K562 (cell line): ENCODE measurements around the gene GOSR1. TPM values are rescaled to one million over a fixed set of nuclear protein-coding genes. Genes with fewer than 3 reads are reported as not detected.
A peak's percentile ranks its signal among the peaks of the same experiment; 100 is the strongest.

Experiments used
- ATF7 ChIP-seq: fragments of 450-650 bp; IDR thresholded peaks from 2 replicates; pipeline ENCODE4 v1.7.1; 2014; ENCODE audit warnings: mild to moderate bottlenecking, moderate library complexity
- BRF1 ChIP-seq: IDR thresholded peaks from 3 replicates; pipeline ENCODE4 v1.6.1; 2011; ENCODE audit warnings: borderline replicate concordance, mild to moderate bottlenecking; ENCODE audit not compliant: insufficient read length; ENCODE audit errors: extremely low read depth
- EP300 ChIP-seq: IDR thresholded peaks from 2 replicates; pipeline ENCODE4 v1.6.1; 2012; ENCODE audit warnings: low read length, improper control_type of control experiment
- ESRRB ChIP-seq: fragments of 250-450 bp; sonication (Bioruptor Pico); IDR thresholded peaks from 2 replicates; pipeline ENCODE4 v1.5.0; 2020; ENCODE audit warnings: mild to moderate bottlenecking, moderate library complexity, borderline replicate concordance
- FOSL1 ChIP-seq: fragments of 200-800 bp; sonication (Bioruptor generic); conservative IDR thresholded peaks from 2 replicates; pipeline ENCODE4 v1.6.1; 2016; ENCODE audit warnings: missing genetic modification characterization, missing compliant biosample characterization
- MEIS2 ChIP-seq: fragments of 450-650 bp; IDR thresholded peaks from 2 replicates; pipeline ENCODE4 v1.6.1; 2014; ENCODE audit warnings: mild to moderate bottlenecking; ENCODE audit not compliant: partially characterized antibody
- NR2C1 ChIP-seq, 2 experiments: fragments of 450-650 bp; IDR thresholded peaks; 2 replicates each; pipeline ENCODE4 v1.6.1; 2017; ENCODE audit warnings: mild to moderate bottlenecking in 2 of 2, antibody characterized with exemption in 1 of 2, inconsistent platforms in 1 of 2, missing compliant biosample characterization in 1 of 2, missing genetic modification characterization in 1 of 2
- SAFB2 ChIP-seq: fragments of 200-400 bp; formaldehyde crosslinking; IDR thresholded peaks from 2 replicates; pipeline ENCODE4 v1.6.1; 2018; ENCODE audit warnings: borderline replicate concordance, low read length, low read depth, moderate library complexity; ENCODE audit not compliant: severe bottlenecking
- TCF3 ChIP-seq: sonication (generic); formaldehyde crosslinking; IDR thresholded peaks from 2 replicates; pipeline ENCODE4 v1.4.0; 2020; ENCODE audit warnings: mild to moderate bottlenecking, missing genetic modification reagents
- ZBTB17 ChIP-seq: fragments of 450-650 bp; formaldehyde crosslinking; IDR thresholded peaks from 2 replicates; pipeline ENCODE4 v1.4.0; 2020; ENCODE audit warnings: mild to moderate bottlenecking
- ZNF12 ChIP-seq: sonication (generic); formaldehyde crosslinking; IDR thresholded peaks from 2 replicates; pipeline ENCODE4 v1.4.0; 2020; ENCODE audit warnings: mild to moderate bottlenecking, missing genetic modification reagents
- ZNF165 ChIP-seq: fragments of 250-450 bp; sonication (Bioruptor Pico); IDR thresholded peaks from 2 replicates; pipeline ENCODE4 v1.4.0; 2020; ENCODE audit warnings: borderline replicate concordance
- ZNF592 ChIP-seq: fragments of 450-650 bp; IDR thresholded peaks from 2 replicates; pipeline ENCODE4 v1.6.1; 2017; ENCODE audit warnings: antibody characterized with exemption, mild to moderate bottlenecking
- polyA plus RNA-seq, 8 experiments: library from polyadenylated mRNA; depleted of rRNA in 4 of 8; stranded (reverse) in 5 of 8; unstranded in 3 of 8; fragments of >200 nt; fragmentation: Nextera tagmentation in 2 of 8; fragmentation: Illumina TruSeq in 1 of 8; extraction: Ambion mirVana in 2 of 8; extraction: Trizol in 1 of 8; gene quantifications; 2 replicates each; pipeline versions ENCODE4 v1.2.1 to v1.2.3, GENCODE V29; 2011 to 2014; ENCODE audit warnings: inconsistent platforms in 1 of 8, missing spikeins in 1 of 8
- total RNA-seq, 7 experiments: library from RNA; depleted of rRNA in 6 of 7; stranded (reverse); fragments of >200 nt in 6 of 7; fragmentation: Illumina TruSeq in 2 of 7; extraction: Trizol in 2 of 7; gene quantifications; 2 replicates each; pipeline versions ENCODE4 v1.2.1 to v1.2.3, GENCODE V29; 2011 to 2021; ENCODE audit warnings: low replicate concordance in 1 of 7
- TF ChIP-seq, protein P1 (sequence below): sonication (generic); formaldehyde crosslinking; IDR thresholded peaks from 2 replicates; pipeline ENCODE4 v1.8.1; 2023; ENCODE audit warnings: mild to moderate bottlenecking, missing genetic modification reagents
- TF ChIP-seq, protein P2 (sequence below): sonication (generic); formaldehyde crosslinking; IDR thresholded peaks from 2 replicates; pipeline ENCODE4 v1.8.0; 2023; ENCODE audit warnings: mild to moderate bottlenecking, missing genetic modification reagents
- TF ChIP-seq, protein P3 (sequence below), 3 experiments: IDR thresholded peaks in 2 of 3; conservative IDR thresholded peaks in 1 of 3; 2 replicates each; pipeline ENCODE4 v1.5.1; 2011 to 2012; ENCODE audit warnings: low read length in 3 of 3, mild to moderate bottlenecking in 3 of 3, control low read depth in 2 of 3, improper control_type of control experiment in 1 of 3, inconsistent platforms in 1 of 3, low read depth in 1 of 3, mixed read lengths in 1 of 3, moderate library complexity in 1 of 3; ENCODE audit not compliant: insufficient read depth in 2 of 3

GOSR1 gene
- total and polyA plus RNA-seq, 9 of the 15 experiments (the other 6 are each of a cell fraction or from before 2014, with no cell fraction given): 17.6 to 95.5 (median 33.3) TPM

GRCh38 chr17:30545024-30545423 is 67.8 kb downstream of the GOSR1 start (continued):
- TF ChIP-seq ZNF592 (no peak), SAFB2 (no peak), FOSL1 (tag) (peak; percentile 67), ATF7 (no peak), ZBTB17 (CRISPR knock-in tag) (no peak), BRF1 (no peak), ESRRB (CRISPR knock-in tag) (no peak), NR2C1 (IDR thresholded peaks at IDR 0.05) (no peak), NR2C1 (tag; IDR thresholded peaks at IDR 0.05) (no peak), EP300 (peak; percentile 13; the same call in 1 of the 2 replicates), ZNF165 (no peak), TCF3 (CRISPR knock-in tag) (peak; percentile 77), MEIS2 (no peak), ZNF12 (CRISPR knock-in tag) (no peak)
- TF ChIP-seq, protein P1, sequence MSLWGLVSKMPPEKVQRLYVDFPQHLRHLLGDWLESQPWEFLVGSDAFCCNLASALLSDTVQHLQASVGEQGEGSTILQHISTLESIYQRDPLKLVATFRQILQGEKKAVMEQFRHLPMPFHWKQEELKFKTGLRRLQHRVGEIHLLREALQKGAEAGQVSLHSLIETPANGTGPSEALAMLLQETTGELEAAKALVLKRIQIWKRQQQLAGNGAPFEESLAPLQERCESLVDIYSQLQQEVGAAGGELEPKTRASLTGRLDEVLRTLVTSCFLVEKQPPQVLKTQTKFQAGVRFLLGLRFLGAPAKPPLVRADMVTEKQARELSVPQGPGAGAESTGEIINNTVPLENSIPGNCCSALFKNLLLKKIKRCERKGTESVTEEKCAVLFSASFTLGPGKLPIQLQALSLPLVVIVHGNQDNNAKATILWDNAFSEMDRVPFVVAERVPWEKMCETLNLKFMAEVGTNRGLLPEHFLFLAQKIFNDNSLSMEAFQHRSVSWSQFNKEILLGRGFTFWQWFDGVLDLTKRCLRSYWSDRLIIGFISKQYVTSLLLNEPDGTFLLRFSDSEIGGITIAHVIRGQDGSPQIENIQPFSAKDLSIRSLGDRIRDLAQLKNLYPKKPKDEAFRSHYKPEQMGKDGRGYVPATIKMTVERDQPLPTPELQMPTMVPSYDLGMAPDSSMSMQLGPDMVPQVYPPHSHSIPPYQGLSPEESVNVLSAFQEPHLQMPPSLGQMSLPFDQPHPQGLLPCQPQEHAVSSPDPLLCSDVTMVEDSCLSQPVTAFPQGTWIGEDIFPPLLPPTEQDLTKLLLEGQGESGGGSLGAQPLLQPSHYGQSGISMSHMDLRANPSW (CRISPR knock-in tag): no peak
- TF ChIP-seq, protein P2, sequence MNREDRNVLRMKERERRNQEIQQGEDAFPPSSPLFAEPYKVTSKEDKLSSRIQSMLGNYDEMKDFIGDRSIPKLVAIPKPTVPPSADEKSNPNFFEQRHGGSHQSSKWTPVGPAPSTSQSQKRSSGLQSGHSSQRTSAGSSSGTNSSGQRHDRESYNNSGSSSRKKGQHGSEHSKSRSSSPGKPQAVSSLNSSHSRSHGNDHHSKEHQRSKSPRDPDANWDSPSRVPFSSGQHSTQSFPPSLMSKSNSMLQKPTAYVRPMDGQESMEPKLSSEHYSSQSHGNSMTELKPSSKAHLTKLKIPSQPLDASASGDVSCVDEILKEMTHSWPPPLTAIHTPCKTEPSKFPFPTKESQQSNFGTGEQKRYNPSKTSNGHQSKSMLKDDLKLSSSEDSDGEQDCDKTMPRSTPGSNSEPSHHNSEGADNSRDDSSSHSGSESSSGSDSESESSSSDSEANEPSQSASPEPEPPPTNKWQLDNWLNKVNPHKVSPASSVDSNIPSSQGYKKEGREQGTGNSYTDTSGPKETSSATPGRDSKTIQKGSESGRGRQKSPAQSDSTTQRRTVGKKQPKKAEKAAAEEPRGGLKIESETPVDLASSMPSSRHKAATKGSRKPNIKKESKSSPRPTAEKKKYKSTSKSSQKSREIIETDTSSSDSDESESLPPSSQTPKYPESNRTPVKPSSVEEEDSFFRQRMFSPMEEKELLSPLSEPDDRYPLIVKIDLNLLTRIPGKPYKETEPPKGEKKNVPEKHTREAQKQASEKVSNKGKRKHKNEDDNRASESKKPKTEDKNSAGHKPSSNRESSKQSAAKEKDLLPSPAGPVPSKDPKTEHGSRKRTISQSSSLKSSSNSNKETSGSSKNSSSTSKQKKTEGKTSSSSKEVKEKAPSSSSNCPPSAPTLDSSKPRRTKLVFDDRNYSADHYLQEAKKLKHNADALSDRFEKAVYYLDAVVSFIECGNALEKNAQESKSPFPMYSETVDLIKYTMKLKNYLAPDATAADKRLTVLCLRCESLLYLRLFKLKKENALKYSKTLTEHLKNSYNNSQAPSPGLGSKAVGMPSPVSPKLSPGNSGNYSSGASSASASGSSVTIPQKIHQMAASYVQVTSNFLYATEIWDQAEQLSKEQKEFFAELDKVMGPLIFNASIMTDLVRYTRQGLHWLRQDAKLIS (CRISPR knock-in tag): no peak
- TF ChIP-seq, protein P3, sequence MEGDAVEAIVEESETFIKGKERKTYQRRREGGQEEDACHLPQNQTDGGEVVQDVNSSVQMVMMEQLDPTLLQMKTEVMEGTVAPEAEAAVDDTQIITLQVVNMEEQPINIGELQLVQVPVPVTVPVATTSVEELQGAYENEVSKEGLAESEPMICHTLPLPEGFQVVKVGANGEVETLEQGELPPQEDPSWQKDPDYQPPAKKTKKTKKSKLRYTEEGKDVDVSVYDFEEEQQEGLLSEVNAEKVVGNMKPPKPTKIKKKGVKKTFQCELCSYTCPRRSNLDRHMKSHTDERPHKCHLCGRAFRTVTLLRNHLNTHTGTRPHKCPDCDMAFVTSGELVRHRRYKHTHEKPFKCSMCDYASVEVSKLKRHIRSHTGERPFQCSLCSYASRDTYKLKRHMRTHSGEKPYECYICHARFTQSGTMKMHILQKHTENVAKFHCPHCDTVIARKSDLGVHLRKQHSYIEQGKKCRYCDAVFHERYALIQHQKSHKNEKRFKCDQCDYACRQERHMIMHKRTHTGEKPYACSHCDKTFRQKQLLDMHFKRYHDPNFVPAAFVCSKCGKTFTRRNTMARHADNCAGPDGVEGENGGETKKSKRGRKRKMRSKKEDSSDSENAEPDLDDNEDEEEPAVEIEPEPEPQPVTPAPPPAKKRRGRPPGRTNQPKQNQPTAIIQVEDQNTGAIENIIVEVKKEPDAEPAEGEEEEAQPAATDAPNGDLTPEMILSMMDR (IDR thresholded peaks at IDR 0.05 in 2 of 3, conservative IDR thresholded peaks at IDR 0.05 in 1 of 3; ENCODE audit: insufficient read depth in 2 of 3, low read depth in 1 of 3, low read length in 3 of 3): no peak
